Activated T-cell treated with anti-CD3 and anti-CD28 coated beads, Interleukin-2, amount 50 U/mL, for 72 hours (primary cell): ENCODE data around the gene ACSL3. TPM values are rescaled to one million over a fixed set of nuclear protein-coding genes. Genes with fewer than 3 reads are reported as not detected.
A peak's percentile ranks its signal among the peaks of the same experiment; 100 is the strongest.
"Not testable (repeated sequence)": the region's sequence is repeated elsewhere in the genome, so short reads cannot be mapped to it uniquely, and the experiment has no call there.

Source experiments
- ATAC-seq, 2 donors: fragments of 150-1000 bp; cut with Tn5 transposase; replicated peaks in 1 of 2; 2 replicates each; pipeline ENCODE4 v1.10.0; 2021; ENCODE audit warnings: moderate library complexity in 2 of 2, mild to moderate bottlenecking in 1 of 2
- DNase-seq, 2 donors: peaks; one replicate each; pipeline ENCODE4 v3.0.0; 2021 to 2022; ENCODE audit warnings: mixed read lengths in 1 of 2
- H3K27ac Mint-ChIP-seq: one replicate; pipeline ENCODE4 v1.8.0; 2022; ENCODE audit warnings: mild to moderate bottlenecking, moderate library complexity, mixed read lengths
- H3K27me3 Mint-ChIP-seq: one replicate; pipeline ENCODE4 v1.8.0; 2022; ENCODE audit warnings: low read depth, mixed read lengths
- H3K36me3 Mint-ChIP-seq, 2 donors: one replicate each; pipeline ENCODE4 v1.8.0; 2022; ENCODE audit warnings: mixed read lengths in 2 of 2, mild to moderate bottlenecking in 1 of 2; ENCODE audit not compliant: insufficient read depth in 2 of 2
- H3K4me1 Mint-ChIP-seq: one replicate; pipeline ENCODE4 v1.8.0; 2022; ENCODE audit warnings: low read depth, mixed read lengths
- H3K4me3 Mint-ChIP-seq, 2 donors: one replicate each; pipeline ENCODE4 v1.8.0; 2022; ENCODE audit warnings: mild to moderate bottlenecking in 2 of 2, mixed read lengths in 2 of 2, moderate library complexity in 2 of 2
- H3K9me3 Mint-ChIP-seq, 2 donors: one replicate each; pipeline ENCODE4 v1.8.0; 2022; ENCODE audit warnings: mixed read lengths in 2 of 2
- total RNA-seq, 2 donors: library from RNA; stranded (reverse); gene quantifications; one replicate each; pipeline ENCODE4 v1.2.3, GENCODE V29; 2022

The ACSL3 gene
- total RNA-seq, 2 donors from 2014 or later, result 63.3 to 69.3 TPM

- DNase-seq (peak; percentile 53 to 60), ATAC-seq (peak; percentile 44 to 47)
- peaks cover 3% of the 10 kb centered on the region in 2 donors for H3K36me3 Mint-ChIP-seq
- no peak overlapping the region for H3K27ac Mint-ChIP-seq
- H3K9me3 Mint-ChIP-seq, result no peaks in the 10 kb centered on the region
- H3K4me3 Mint-ChIP-seq, result no peak overlapping the region
- peaks cover 10% of the 10 kb centered on the region for H3K27me3 Mint-ChIP-seq
- peaks cover 13% of the 10 kb centered on the region for H3K4me1 Mint-ChIP-seq
Measured at GRCh38 chr2:222861411-222862105, 722 bp downstream of the ACSL3 start.

GRCh38 chr2:222862106-222862908 is 1.5 kb downstream of the ACSL3 start:
- DNase-seq (no peak), ATAC-seq (no peak)
- Mint-ChIP-seq H3K9me3 (no peaks in the 10 kb centered on the region), H3K27me3 (peaks cover 3% of the 10 kb centered on the region), H3K36me3 (peaks cover 3% of the 10 kb centered on the region in 2 donors), H3K4me1 (peaks cover 13% of the 10 kb centered on the region), H3K27ac (no peak overlapping the region), H3K4me3 (no peak overlapping the region)

- no peak for DNase-seq
- no peak for ATAC-seq
- no peaks in the 10 kb centered on the region for H3K9me3 Mint-ChIP-seq
- peaks cover 3% of the 10 kb centered on the region in 2 donors for H3K36me3 Mint-ChIP-seq
- peaks cover 13% of the 10 kb centered on the region for H3K4me1 Mint-ChIP-seq
- no peaks in the 10 kb centered on the region for H3K27me3 Mint-ChIP-seq
- H3K27ac Mint-ChIP-seq, result no peak overlapping the region
- H3K4me3 Mint-ChIP-seq, result no peak overlapping the region
Measured at GRCh38 chr2:222862909-222863544, 2.2 kb downstream of the ACSL3 start.

GRCh38 chr2:222864296-222864695 is 3.5 kb downstream of the ACSL3 start:
- no peak overlapping the region for H3K27ac Mint-ChIP-seq
- H3K9me3 Mint-ChIP-seq, result no peaks in the 10 kb centered on the region
- H3K36me3 Mint-ChIP-seq, result peaks cover 3% of the 10 kb centered on the region in 2 donors
- no peak overlapping the region for H3K4me3 Mint-ChIP-seq
- ATAC-seq, result no peak
- H3K4me1 Mint-ChIP-seq, result peaks cover 13% of the 10 kb centered on the region
- H3K27me3 Mint-ChIP-seq, result no peaks in the 10 kb centered on the region
- DNase-seq, result no peak

GRCh38 chr2:222865301-222865700 is 4.5 kb downstream of the ACSL3 start:
- H3K4me1 Mint-ChIP-seq, result peaks cover 7% of the 10 kb centered on the region
- ATAC-seq (no peak), DNase-seq (no peak)
- H3K27me3 Mint-ChIP-seq, result no peaks in the 10 kb centered on the region
- no peak overlapping the region for H3K27ac Mint-ChIP-seq
- peaks cover 3% of the 10 kb centered on the region in 2 donors for H3K36me3 Mint-ChIP-seq
- no peak overlapping the region for H3K4me3 Mint-ChIP-seq
- no peaks in the 10 kb centered on the region for H3K9me3 Mint-ChIP-seq

GRCh38 chr2:222866358-222866960 is 5.6 kb downstream of the ACSL3 start:
- ATAC-seq, result no peak
- no peak for DNase-seq
- H3K9me3 Mint-ChIP-seq, result no peaks in the 10 kb centered on the region
- no peak overlapping the region for H3K27ac Mint-ChIP-seq
- H3K36me3 Mint-ChIP-seq, result peaks cover 3% of the 10 kb centered on the region in 2 donors
- H3K4me1 Mint-ChIP-seq, result peaks cover 7% of the 10 kb centered on the region
- H3K4me3 Mint-ChIP-seq, result no peak overlapping the region
- H3K27me3 Mint-ChIP-seq, result no peaks in the 10 kb centered on the region

GRCh38 chr2:222868560-222869251 is 7.9 kb downstream of the ACSL3 start:
- DNase-seq, ATAC-seq, H3K36me3 Mint-ChIP-seq, H3K27me3 Mint-ChIP-seq, H3K9me3 Mint-ChIP-seq, H3K27ac Mint-ChIP-seq, H3K4me3 Mint-ChIP-seq, H3K4me1 Mint-ChIP-seq: not testable (repeated sequence)

GRCh38 chr2:222869252-222869560 is 8.4 kb downstream of the ACSL3 start:
- DNase-seq (no peak), ATAC-seq (no peak)
- Mint-ChIP-seq H3K27ac (no peak overlapping the region), H3K9me3 (no peaks in the 10 kb centered on the region), H3K4me3 (no peak overlapping the region), H3K36me3 (no peaks in the 10 kb centered on the region), H3K27me3 (no peaks in the 10 kb centered on the region), H3K4me1 (peaks cover 7% of the 10 kb centered on the region)

- Mint-ChIP-seq H3K9me3 (no peaks in the 10 kb centered on the region), H3K36me3 (no peaks in the 10 kb centered on the region)
Measured at GRCh38 chr2:222871291-222871690, 10.5 kb downstream of the ACSL3 start.

GRCh38 chr2:222872551-222872950 is 11.7 kb downstream of the ACSL3 start:
- peaks cover 9% of the 10 kb centered on the region for H3K4me1 Mint-ChIP-seq
- H3K4me3 Mint-ChIP-seq, result no peak overlapping the region
- DNase-seq (no peak), ATAC-seq (no peak)
- no peaks in the 10 kb centered on the region for H3K36me3 Mint-ChIP-seq
- H3K27ac Mint-ChIP-seq, result no peak overlapping the region
- H3K9me3 Mint-ChIP-seq, result no peaks in the 10 kb centered on the region
- H3K27me3 Mint-ChIP-seq, result no peaks in the 10 kb centered on the region

More at GRCh38 chr2:222871291-222871690, 10.5 kb downstream of the ACSL3 start:
- ATAC-seq, result no peak
- Mint-ChIP-seq H3K27ac (no peak overlapping the region), H3K4me3 (no peak overlapping the region), H3K4me1 (no peaks in the 10 kb centered on the region), H3K27me3 (no peaks in the 10 kb centered on the region)
- DNase-seq, result no peak

GRCh38 chr2:222875482-222875881 is 14.6 kb downstream of the ACSL3 start:
- H3K4me3 Mint-ChIP-seq, result no peak overlapping the region
- ATAC-seq (no peak), DNase-seq (no peak)
- no peaks in the 10 kb centered on the region for H3K9me3 Mint-ChIP-seq
- no peaks in the 10 kb centered on the region for H3K36me3 Mint-ChIP-seq
- H3K27me3 Mint-ChIP-seq, result no peaks in the 10 kb centered on the region
- no peak overlapping the region for H3K27ac Mint-ChIP-seq
- peaks cover 29% of the 10 kb centered on the region for H3K4me1 Mint-ChIP-seq

- Mint-ChIP-seq H3K27ac (no peak overlapping the region), H3K36me3 (no peaks in the 10 kb centered on the region), H3K4me3 (no peak overlapping the region), H3K9me3 (no peaks in the 10 kb centered on the region), H3K27me3 (no peaks in the 10 kb centered on the region), H3K4me1 (peaks cover 29% of the 10 kb centered on the region)
- ATAC-seq (no peak), DNase-seq (no peak)
Measured at GRCh38 chr2:222876947-222877346, 16.1 kb downstream of the ACSL3 start.
